AG09309 (cell line): ENCODE measurements around the gene KCNIP3.

ENCODE experiments used
- DNase-seq: peaks from one replicate; pipeline ENCODE4 v3.0.0-alpha.2; 2010; ENCODE audit warnings: low read depth
- H3K4me3 ChIP-seq: 2 replicates; pipeline ENCODE4 v1.5.1; 2011; ENCODE audit warnings: mild to moderate bottlenecking, low read depth, low read length, moderate library complexity; ENCODE audit not compliant: control insufficient read depth
- TF ChIP-seq, protein P1 (sequence below): IDR thresholded peaks from 2 replicates; pipeline ENCODE4 v1.5.1; 2011; ENCODE audit warnings: mild to moderate bottlenecking, low read depth, low read length, inconsistent platforms; ENCODE audit not compliant: insufficient read depth, control insufficient read depth; ENCODE audit errors: missing control alignments

KCNIP3 gene

DNA sequence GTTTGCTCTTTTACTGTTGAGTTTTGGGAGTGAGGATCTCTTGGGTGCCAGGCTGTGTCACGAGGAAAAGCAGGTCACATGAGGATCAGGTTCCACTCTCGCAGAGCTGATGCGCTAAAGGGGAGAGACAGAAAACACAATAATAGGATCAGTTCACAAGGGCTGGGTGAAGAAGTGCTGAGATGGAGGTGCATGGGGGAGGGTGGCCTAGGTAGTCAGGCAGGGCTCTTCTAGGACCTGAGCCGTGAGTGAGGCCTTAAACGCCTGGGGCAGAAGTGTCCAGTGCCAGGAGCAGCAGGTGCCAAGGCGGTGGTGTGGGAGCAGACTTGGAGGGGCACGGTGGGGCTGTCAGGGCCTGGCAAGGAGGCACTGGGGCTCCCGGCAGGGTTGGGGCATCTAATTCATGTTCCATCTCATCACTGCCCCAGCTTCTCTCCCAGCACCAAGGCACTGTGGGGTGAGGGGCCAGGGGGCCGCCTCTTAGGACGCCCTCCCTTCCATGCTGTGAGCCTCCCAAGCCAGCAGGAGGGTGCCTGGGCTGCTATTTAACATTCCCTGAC lies 9.3 kb downstream of the KCNIP3 start:
- TF ChIP-seq, protein P1, sequence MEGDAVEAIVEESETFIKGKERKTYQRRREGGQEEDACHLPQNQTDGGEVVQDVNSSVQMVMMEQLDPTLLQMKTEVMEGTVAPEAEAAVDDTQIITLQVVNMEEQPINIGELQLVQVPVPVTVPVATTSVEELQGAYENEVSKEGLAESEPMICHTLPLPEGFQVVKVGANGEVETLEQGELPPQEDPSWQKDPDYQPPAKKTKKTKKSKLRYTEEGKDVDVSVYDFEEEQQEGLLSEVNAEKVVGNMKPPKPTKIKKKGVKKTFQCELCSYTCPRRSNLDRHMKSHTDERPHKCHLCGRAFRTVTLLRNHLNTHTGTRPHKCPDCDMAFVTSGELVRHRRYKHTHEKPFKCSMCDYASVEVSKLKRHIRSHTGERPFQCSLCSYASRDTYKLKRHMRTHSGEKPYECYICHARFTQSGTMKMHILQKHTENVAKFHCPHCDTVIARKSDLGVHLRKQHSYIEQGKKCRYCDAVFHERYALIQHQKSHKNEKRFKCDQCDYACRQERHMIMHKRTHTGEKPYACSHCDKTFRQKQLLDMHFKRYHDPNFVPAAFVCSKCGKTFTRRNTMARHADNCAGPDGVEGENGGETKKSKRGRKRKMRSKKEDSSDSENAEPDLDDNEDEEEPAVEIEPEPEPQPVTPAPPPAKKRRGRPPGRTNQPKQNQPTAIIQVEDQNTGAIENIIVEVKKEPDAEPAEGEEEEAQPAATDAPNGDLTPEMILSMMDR = no peak
- no peak for DNase-seq
- no peak overlapping the region for H3K4me3 ChIP-seq

DNA sequence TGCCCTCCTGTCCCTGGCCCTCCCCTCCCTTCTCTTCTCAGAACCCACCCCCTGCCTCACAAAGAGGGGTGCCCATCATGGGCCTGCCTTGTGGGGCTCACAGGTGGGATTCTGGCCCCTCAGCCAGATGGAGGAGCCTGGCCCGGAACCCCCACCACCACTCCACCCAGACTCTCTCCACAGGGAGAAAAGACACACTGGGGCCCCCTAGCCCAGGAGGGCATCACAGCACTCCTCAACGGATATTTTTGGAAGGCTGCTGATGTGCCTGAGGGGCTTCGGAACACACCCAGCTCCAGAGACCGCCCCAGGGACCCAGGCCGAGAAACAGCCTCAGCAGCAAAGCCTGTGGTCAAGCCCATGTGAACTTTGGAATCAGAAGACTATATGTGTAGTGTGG lies 9.9 kb downstream of the KCNIP3 start:
- DNase-seq = no peak
- TF ChIP-seq, protein P1 = no peak
- H3K4me3 ChIP-seq = no peak overlapping the region

DNA sequence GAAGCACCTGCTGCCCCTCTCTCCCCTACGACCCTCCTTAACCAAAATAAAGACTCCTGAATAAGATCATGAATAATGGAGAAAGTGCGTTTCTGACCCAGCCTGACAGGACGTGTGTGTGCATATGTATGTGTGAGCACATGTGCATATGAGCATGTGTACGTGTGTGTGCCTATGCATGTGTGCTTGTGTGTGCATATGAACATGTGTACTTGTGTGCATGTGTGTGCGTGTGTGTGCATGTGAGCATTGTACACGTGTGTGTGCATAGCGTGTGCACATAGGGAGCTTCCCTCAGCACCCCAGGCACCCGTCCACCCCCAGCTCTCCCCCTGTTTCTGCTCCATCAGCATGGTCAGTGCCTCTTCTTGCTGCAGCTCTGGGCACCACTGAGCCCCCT lies 10.7 kb downstream of the KCNIP3 start:
- no peak for DNase-seq
- H3K4me3 ChIP-seq = no peak overlapping the region
- TF ChIP-seq, protein P1 = no peak

DNA sequence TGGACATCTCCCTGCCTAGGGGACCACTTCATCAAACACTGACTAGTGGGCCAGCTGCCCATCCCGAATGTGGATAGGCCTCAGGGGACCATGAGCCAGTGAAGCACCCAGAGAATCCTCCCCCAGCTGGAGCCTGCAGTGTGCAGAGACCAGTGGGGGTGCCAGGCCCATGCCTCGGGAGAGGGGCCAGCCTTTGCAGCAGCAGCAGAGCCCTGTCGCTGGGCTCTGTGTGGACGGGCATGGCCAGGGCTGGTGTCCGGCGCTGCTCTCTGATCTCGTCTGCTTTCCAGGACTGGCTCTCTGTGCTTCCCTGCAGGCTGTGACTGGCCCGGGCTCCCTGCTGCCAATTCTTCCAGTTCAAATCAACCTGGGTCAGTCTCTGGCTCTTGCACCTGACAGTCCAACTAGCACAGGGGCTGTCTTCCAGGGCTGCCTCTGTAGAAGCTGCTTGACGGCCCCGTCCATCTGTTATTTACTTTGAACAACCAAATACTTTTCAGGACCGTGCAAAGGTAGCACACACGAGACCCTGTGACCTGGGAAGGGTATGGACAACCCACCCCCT lies 11.4 kb downstream of the KCNIP3 start:
- no peak overlapping the region for H3K4me3 ChIP-seq
- TF ChIP-seq, protein P1 = no peak
- DNase-seq = no peak

DNA sequence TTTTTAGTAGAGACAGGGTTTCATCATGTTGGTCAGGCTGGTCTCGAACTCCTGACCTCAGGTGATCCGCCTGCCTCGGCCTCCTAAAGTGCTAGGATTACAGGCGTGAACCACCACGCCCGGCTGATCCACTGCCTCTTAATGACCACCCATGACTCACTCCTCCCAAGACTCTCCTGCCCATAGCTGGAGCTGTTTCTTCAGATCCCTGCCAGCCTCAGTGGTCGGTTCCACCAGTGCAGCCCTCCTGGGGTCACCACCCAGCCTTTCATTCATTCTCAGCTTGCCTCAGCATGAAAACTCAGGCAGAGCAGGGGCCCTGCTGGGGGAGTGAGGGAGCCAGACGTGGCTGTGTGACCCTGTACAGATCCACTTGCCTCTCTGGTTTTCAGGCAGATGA lies 12.5 kb downstream of the KCNIP3 start:
- H3K4me3 ChIP-seq = no peak overlapping the region
- DNase-seq = no peak
- TF ChIP-seq, protein P1 = no peak

DNA sequence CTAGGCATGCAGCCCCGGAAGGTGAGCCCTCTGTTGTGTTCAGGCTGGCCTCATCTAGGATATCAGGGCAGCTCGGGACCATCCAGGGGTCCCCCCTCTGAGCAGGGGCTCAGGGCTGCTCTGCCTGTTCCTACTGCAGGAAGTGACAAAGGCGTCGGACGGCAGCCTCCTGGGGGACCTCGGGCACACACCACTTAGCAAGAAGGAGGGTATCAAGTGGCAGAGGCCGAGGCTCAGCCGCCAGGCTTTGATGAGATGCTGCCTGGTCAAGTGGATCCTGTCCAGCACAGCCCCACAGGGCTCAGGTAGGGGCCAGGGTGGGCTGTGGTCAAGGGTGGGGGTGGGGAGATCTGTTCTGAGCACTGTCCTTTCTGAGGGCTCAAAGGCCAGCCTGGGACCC lies 13.1 kb downstream of the KCNIP3 start:
- H3K4me3 ChIP-seq = no peak overlapping the region
- DNase-seq = no peak
- TF ChIP-seq, protein P1 = no peak
